Stimulated activated CD8-positive, alpha-beta memory T cell treated with anti-CD3 and anti-CD28 coated beads, Interleukin-2, amount 100 ng/mL, for 1 hour (primary cell): ENCODE measurements around the gene MEGF6.

ENCODE experiments used
- DNase-seq, 2 donors: peaks; one replicate each; pipeline ENCODE4 v3.0.0-alpha.2; 2020; ENCODE audit warnings: low read depth in 2 of 2

MEGF6 gene, protein sequence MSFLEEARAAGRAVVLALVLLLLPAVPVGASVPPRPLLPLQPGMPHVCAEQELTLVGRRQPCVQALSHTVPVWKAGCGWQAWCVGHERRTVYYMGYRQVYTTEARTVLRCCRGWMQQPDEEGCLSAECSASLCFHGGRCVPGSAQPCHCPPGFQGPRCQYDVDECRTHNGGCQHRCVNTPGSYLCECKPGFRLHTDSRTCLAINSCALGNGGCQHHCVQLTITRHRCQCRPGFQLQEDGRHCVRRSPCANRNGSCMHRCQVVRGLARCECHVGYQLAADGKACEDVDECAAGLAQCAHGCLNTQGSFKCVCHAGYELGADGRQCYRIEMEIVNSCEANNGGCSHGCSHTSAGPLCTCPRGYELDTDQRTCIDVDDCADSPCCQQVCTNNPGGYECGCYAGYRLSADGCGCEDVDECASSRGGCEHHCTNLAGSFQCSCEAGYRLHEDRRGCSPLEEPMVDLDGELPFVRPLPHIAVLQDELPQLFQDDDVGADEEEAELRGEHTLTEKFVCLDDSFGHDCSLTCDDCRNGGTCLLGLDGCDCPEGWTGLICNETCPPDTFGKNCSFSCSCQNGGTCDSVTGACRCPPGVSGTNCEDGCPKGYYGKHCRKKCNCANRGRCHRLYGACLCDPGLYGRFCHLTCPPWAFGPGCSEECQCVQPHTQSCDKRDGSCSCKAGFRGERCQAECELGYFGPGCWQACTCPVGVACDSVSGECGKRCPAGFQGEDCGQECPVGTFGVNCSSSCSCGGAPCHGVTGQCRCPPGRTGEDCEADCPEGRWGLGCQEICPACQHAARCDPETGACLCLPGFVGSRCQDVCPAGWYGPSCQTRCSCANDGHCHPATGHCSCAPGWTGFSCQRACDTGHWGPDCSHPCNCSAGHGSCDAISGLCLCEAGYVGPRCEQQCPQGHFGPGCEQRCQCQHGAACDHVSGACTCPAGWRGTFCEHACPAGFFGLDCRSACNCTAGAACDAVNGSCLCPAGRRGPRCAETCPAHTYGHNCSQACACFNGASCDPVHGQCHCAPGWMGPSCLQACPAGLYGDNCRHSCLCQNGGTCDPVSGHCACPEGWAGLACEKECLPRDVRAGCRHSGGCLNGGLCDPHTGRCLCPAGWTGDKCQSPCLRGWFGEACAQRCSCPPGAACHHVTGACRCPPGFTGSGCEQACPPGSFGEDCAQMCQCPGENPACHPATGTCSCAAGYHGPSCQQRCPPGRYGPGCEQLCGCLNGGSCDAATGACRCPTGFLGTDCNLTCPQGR (N-terminal part only)

DNA sequence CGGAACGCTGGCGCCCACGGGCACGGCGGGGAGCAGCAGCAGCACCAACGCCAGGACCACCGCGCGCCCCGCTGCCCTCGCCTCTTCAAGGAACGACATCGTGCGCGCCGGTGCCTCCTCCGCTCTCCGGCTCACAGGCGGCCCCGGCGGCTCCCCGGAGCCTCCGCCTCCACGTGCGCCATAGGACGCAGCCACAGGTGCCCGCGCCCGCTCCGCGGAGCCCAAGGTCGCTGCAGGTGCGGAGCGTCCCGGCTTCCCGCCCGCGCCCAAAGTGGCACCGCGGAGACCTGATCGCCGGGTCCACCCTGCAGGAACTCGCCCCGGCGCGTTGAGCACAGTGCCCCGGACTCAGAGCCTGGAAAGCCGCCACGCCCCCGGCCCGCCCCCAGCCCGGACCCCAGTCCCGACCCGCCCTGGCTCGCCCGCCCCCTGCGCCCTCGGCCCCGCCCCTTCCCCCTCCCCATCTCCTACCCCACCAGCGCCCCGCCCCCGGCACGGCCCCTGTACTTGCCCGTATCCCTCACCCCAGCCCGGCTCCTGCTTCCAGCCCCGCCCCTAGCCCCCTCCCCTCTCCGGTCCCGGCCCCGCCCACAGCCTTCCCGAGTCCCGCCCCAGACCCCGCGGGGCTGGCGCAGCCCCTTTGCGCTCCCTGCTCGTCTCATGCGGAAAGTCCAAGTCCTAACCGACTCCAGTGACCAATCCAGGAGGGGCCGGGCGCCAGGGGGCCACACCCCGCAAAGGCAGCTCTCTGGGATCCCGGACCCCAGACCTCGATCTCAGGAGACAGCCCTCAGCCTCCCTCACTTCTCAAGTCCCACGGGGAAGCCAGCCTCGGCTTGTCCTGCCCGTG is at the start of gene MEGF6:
Gene MEGF6 (minus strand): TSS at position 339 of the 850 bp plus-strand sequence. CDS start 240 bp downstream, at position 99.
- DNase-seq: peak; percentile 33 to 47

DNA sequence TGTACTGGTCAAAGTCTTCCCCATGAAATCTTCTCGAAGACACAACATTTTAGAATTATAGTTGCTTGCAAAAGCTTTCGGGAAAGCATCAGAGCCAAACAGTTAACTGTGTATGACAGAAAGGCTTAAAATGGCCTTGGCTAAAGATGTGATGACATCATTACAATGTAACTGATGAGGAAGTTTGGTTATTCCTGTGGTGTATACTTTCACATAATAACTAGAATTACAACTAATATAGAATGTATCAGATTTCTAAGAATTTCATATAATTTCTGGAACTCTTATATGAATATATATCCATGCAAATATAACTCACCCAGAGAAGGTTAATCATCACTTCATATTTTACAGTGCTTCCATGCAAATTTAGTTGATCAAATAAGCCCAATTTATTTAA is 49.4 kb upstream of the MEGF6 start:
- no peak for DNase-seq

DNA sequence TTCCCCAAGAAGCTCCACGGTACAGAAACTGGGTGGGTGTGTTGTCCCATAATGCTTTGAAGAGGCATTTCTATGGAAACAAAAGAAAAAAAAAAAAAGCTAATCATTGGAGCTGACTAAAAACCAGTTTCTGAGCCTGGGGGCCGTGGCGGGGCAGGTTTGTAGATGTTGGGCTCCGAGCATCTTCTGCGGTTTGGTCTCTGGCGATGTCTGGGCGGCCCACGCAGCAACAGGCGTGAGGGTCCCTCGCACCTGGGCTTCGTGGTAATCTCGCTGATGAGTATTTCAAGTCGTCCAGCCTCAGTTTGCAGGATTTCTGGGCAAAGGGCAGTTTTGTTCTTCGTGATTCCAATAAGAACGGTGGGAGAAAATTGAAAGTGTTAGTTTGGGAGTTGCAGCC is 47.8 kb upstream of the MEGF6 start:
- no peak for DNase-seq

DNA sequence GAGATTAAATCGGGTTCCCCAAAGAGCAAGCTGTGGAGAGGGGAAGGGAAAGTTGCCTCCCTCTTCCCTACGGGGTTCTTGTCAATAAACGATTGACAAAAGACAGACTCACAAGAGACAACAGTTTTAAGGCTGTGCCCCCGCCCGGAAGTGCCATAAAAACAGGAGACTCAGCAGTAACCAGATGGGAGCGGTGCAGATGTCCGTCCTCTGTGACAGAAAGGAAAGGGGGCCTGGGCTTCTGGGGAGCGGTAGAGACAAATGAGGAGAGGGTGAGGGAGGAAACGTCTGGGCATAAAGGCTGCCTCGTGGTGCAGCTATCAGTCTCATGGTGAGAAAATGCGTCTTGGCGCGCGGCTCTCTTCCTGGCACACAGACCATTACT is 46.9 kb upstream of the MEGF6 start:
- no peak for DNase-seq

DNA sequence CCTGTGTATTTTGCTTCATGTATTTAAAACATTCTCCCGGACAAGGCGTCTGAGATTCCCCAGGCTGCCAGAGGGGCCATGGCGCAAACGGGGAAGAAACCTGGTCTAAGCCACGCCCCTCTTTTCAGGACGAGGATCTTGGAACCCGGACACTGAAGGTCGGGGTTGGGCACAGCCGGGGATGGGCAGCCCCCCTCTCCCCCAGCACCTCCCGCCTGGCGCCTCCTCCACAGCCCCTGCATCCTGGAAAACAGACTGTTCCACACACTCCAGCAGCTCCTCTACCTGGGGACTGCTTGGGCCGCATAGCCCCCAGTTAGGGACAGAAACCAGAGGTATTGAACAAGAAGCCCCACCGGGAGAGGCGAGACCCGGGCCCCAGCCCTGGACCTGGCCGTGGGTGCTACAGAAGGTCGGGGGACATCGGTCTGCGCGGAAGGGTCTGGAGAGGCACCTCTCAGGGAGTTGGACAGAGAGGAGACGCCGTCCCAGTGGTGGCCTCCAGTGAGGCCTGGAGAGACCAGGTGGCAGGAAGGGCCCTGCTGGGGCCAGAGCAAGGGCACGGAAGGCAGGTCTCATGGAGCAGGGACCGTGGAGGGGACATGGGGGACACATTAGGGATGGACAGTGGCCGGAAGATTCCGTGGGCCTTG is 46.4 kb upstream of the MEGF6 start:
- no peak for DNase-seq

DNA sequence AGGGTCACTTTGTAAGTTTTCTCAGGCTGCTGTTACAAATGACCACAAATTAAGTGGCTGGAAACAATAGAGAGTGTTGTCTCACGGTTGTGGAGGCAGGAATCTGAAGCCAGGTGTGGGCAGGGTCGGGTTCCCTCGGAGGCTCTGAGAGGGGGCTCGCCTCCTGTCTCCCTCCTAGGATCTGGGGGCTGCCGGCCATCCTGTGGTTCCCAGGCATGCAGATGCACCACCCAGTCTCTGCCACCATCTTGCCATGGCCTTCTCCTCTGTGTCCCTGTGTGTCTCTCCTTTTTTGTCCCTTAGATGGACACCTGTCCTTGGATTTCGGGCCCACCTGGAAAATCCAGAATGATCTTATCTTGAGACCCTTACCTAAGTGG is 45.8 kb upstream of the MEGF6 start:
- DNase-seq: no peak

DNA sequence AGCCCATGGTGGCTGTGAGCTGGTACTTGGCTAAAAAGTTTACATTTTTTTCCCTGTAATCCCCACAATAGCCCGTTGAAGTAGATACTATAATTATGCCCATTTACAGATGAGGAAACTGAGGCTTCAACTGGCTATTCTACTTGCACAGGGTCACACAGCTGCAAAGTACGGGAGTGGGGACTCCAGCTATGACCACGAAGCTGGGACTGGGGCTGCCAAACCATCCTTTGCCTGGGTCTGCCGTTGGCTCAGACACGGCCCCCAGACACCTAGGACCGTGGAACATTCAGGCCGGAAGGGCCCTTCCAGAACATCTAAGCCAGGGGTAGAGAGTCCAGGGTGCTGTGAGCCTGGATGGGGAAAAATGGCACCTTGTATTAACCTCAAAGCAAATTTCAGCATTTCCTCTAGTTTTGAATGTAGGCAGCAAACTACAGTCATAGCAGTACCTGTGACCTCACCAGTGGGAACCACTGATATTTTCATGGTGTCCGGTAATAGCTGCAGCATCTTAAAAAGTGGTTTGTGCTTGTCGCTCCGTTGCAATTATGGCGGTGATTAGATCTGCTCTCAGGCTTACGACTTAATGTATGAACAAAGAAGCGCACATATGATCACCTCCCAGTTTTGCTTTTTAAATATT is 45.3 kb upstream of the MEGF6 start:
- DNase-seq: no peak

DNA sequence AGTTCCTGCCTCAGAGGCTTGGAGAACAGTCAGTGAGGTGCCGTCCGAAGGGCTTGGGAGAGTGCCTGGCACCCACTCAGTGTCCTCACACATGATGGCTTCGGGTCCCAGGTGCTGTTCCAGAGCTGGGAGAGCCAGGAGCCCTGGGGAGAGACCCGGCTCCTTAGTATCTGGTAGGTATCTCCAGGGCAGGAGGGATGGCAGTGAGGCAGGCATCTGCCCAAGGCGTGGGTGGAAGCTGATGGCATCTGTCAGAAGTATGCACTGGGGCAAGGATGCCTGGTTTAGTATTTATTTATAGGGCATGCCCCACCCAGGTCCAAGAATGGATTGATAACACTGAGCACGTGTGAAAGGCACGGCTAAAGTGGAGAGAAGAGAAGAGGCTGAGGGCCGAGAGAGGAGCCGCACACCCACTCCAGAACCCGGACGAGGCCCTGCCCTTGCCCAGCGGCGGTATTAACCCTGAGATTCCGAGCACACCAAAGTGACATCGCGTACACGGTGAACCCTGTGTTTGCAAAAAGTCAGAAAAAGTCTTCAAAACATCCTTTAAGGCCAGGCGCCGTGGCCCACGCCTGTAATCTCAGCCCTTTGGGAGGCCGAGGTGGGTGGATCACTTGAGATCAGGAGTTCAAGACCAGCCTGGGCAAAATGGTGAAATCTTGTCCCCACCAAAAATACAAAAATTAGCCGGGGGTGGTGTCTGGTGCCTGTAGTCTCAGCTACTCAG is 43.4 kb upstream of the MEGF6 start:
- no peak for DNase-seq

DNA sequence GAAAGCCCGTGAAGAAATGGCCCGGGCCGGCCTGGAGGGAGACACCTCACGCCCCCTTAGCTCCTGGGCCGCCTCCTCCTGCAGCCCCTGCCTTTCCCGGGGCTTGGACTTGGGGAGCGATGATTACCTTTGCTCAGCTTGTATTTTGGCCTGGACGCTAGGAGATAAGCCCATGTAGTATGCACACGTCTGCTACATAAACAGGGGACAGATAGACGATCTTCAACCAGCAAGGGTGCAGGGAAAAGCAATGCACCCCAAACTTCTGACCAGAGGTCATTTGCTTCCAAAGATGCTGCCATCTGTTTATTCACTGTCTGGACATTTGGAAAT is 41.9 kb upstream of the MEGF6 start:
- no peak for DNase-seq

DNA sequence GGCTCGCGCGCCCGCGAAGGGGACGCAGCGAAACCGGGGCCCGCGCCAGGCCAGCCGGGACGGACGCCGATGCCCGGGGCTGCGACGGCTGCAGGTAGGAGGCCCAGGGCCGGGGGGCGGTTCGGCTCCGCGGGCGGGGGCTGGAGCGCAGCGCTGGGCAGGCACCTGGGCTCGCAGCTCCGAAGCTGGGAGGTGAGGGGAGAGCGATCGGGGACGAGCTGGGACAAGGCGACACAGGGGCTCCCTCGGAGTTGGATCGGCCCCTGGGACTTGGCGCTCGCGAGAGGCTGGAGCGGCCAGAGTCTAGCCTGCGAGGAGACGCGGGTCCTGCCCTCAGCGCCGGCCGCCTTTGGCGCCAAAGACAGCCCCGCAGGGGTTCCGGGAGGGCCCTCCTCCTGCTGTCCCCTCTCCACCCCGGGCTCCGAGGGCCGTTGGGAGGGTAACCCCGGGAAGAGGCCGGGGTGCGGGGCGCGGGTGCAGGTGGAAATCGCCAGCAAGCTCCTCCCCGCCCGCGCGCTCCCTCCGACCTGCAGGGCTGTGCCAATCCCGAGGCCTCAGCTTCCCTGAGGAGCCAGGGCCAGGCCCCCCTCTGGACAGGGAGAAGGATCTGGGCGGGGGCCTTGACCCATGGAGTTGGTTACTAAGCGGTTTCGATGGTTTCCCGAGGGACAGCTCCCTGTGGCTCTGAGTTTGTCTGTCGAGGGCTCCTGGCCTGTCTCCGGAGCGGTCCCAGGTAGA is 41.4 kb upstream of the MEGF6 start:
- no peak for DNase-seq

DNA sequence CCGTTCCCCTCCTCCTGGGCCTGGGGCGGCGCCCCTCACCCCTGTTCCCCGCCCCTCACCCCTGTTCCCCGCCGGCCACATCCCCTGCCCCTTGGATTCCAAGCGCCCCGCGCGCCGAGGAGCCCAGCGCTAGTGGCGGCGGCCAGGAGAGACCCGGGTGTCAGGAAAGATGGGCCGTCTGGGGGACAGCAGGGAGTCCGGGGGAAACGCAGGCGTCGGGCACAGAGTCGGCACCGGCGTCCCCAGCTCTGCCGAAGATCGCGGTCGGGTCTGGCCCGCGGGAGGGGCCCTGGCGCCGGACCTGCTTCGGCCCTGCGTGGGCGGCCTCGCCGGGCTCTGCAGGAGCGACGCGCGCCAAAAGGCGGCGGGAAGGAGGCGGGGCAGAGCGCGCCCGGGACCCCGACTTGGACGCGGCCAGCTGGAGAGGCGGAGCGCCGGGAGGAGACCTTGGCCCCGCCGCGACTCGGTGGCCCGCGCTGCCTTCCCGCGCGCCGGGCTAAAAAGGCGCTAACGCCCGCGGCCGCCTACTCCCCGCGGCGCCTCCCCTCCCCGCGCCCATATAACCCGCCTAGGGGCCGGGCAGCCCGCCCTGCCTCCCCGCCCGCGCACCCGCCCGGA is 40.7 kb upstream of the MEGF6 start, which contains the start of gene TP73:
Gene TP73 (plus strand): TSS at position 587 of the 618 bp plus-strand sequence. CDS start 29,850 bp downstream, outside the sequence.
- no peak for DNase-seq

DNA sequence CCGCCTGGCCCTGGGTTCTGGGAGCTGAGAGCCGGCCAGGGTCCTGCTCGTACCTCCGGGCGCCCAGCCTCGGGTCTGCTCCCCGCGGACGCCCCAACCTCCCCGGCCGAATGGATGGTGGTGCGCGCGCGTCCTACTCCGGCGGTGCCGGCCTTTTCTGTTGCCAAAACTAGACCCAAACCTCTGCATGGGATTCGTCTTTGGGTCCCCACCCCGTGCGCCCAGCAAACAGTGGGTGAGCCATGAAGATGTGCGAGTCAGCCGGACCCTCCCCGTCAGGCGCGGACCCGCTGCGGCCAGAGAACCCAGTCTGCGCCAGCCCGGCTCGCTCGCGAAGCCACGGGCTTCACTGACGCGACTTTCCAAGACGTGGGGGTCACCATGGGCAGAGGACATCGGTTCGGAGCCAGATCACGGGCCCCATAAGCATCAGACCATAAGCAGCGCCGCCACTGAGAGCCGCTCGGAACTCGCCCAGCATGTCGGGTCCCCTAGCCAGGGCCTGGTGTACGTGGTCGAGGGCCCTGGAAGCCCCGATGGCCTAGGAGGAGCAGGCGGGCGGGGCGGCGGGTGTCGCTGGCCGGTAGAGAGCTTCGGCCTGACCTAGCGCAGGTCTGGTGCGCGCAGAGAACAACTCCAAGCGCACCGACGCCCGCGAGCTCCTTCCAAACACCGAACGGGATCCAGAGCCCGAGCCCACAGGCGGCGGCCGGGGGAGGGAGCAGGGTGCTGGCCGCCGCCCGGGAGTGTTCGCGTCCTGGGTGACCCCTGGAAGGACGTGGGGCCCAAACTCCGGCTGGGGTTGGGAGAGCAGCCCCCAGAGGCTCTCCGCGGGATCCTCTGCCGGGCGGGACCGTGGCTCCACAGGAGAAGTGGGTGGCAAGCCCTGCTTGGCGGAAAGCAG is 40.0 kb upstream of the MEGF6 start:
- no peak for DNase-seq

DNA sequence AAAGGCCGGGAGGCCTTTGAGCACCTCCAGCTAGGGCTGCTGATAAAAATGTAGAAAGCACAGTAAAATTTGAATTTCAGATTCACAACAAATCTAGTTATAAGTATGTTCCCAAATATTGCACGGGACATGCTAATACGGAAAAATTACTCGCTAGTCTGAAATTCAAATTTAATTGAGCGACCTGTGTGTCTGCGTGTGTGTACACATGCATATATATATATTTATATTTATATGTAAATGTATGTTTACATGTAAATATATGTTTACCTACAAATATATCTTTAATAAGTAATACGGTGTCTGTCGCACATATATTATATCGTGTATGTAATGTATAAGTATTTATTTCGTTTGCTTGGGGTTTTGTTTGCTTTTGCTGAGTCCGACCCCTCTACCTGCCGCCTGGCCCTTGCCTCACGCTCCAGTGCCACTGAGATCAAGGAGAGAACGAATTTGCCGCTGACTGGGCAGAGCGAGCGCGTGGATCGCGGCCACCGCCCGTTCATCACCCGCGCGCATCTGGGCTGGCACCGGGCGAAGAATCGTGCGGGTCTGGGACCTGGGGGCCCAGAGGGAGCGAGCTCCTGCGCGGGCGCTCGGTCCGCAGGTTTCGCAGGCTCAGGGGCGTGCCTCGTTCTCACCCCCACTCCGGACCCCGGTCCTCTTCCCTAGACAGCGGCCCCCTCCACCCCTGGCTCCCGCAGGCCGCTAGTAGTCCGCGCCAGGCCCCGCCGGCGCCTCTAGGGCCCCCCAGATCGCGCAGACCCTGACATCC is 39.1 kb upstream of the MEGF6 start:
- no peak for DNase-seq

DNA sequence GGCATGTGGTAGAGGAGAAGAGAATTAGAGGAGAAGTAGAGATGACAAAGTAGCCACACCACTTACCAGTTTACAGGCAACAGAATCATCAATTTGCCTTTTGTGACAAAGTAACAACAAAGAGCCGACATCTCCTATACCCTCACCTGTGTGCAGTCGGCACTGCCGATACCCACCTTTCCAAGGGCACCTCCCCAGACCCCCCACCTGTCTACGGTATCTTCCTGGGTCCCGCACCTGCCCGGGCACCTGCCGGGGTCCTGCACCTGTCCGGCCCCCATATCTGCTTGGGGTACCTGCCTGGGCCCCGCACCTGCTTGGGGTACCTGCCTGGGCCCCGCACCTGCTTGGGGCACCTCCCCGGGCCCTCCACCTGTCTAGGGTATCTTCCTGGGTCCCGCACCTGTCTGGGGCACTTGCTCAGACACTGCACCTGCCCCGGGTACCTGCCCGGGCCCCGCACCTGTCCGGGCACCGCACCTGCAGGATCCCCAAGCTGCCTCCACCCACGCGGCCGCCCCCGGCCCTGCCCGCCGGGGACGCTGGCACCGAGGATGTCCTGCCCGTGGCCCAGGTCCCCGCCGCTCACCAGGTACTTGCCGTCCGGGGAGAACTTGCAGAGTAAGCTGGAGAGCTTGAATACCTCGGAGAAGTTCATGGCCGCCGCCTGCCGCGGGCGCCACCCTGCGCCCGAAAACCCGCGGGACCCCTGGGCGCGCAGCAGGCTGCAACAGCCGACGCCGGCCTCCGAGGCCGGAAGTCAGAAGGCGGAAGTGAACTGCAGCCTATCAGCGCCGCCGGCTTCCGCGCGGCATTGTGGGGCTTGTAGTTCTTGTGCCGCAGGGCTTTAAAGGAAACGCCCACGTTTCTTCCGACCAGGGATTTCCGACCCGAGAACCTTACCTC is 38.3 kb upstream of the MEGF6 start, which contains the start of gene WRAP73:
Gene WRAP73 (minus strand): TSS at position 762 of the 906 bp plus-strand sequence. CDS start 104 bp downstream, at position 658.
- peak; percentile 71 to 79 for DNase-seq

DNA sequence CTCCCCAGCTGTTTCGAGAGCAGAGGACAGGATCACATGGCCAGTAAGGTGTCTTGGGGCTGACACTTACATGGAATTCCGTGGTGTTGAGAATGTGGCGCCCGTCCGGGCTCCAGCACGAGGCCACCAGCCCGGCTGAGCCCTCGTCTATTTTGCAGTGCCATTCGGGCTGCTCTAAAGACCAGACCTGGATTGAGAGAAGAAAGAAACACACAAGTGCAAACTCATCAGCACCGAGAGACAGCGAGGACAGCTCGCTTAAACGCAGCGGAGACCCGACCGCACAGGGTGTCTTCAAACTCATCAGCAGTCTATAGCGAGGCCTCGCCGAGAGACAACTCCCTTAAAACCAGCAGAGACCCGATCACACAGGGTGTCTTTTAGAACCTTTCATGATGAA is 35.3 kb upstream of the MEGF6 start:
- DNase-seq: no peak
